Measurements from ENCODE around the gene AMBRA1. TPM values are rescaled to one million over a fixed set of nuclear protein-coding genes. Genes with fewer than 3 reads are reported as not detected.

The AMBRA1 gene
- polyA plus RNA-seq, 1 donor: 12.1 TPM

DNA sequence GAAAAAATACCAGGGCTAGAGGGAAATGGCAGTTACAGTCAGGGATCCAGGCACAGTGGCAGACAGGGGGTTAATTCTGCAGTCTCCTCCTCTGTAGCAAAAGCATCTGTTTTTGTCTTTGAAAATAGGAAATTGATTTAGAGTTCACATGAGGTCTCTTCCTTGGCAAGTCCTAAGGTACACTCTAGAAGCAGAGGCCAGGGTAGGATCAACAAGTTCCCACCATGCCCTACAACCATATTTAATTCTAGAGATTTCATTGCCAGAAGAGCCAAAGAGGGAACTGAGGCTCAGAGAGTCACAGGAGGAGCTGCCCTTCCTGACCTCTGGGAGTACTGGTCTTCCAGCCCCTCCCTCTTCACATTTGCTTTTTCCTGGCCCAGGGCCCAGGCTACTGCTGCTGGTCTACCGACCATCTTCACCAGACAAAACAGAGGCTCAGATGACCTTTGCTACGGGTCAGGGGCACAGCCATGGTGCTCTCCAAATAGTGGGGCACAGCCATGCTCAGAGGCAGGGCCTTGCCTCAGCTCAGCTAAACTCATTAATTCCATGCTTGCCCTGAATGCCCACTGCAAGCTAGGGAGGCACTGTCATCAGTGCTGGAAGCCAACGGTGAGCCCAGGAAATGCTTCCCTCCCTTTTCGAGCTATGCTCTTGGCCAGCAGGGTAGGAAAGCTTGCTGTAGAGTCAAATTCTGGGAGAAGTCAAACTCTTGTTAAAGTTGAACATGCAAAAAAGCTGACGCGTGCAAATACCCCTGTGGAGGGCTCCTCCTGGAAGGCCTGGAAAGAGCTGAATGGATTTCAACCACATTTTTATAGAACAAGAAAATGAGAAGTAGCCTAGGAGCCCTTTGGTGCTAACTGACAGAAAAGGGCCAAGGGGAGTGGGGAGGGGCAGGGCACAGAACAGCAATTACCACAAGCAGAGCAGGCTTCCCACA is 190.6 kb downstream of the AMBRA1 start:
- no peak for DNase-seq (ENCODE audit: low read depth)

DNA sequence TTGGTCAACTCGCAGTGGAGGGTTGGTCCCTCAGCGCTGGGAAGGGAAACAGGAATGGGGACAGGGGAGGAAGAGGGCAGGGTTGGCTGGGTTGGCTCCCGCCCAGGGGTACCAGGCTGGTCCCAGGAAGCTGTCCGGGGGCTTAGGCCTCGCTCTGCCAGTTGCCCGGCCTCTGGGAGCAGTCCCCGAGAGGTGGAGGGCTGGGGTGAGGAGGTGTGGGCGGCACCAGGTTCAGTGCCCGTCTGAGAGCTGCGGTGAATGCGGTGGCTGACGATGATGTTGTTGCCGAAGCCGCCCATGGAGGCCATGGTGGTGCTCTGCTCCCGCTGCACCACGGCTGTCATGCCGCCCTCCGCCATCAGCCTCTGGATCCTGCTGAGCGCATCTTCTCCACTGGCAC is 196.3 kb downstream of the AMBRA1 start:
- DNase-seq (ENCODE audit: low read depth): no peak

DNA sequence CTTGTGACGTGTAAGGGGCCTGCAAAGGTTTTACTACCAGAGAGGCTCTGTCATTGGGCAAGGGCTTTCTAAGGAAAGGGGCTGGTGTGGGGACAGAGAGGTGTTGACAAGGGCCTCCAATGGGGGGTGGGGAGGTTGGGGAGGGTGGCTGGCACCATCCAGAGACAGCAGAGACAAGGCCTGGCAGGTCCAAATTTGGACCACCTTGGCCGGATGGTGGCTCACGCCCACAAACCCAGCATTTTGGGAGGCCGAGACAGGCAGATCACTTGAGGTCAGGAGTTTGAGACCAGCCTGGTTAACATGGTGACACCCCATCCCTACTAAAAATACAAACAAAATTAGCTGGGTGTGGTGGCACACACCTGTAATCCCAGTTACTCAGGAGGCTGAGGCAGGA is 200.1 kb downstream of the AMBRA1 start:
- no peak for DNase-seq (ENCODE audit: low read depth)

DNA sequence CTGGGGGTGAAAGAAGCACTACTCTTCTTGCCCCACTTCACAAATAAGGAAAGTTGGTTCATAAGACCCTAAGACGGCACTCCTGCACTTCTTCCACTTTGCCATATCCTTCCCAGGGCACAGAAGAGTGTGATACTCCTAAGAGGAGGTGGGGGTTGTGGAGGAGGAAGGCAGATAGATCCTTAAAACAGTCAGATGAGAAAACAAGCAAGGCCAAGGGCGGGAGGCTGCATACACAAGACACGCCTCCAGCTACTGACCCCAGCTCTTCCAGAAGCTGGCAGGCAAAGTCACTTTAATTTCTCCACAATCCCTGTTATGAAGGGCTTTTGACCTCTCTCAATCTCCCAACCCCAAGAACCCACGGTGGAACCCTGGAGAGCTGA is 200.6 kb downstream of the AMBRA1 start:
- no peak for DNase-seq (ENCODE audit: low read depth)

DNA sequence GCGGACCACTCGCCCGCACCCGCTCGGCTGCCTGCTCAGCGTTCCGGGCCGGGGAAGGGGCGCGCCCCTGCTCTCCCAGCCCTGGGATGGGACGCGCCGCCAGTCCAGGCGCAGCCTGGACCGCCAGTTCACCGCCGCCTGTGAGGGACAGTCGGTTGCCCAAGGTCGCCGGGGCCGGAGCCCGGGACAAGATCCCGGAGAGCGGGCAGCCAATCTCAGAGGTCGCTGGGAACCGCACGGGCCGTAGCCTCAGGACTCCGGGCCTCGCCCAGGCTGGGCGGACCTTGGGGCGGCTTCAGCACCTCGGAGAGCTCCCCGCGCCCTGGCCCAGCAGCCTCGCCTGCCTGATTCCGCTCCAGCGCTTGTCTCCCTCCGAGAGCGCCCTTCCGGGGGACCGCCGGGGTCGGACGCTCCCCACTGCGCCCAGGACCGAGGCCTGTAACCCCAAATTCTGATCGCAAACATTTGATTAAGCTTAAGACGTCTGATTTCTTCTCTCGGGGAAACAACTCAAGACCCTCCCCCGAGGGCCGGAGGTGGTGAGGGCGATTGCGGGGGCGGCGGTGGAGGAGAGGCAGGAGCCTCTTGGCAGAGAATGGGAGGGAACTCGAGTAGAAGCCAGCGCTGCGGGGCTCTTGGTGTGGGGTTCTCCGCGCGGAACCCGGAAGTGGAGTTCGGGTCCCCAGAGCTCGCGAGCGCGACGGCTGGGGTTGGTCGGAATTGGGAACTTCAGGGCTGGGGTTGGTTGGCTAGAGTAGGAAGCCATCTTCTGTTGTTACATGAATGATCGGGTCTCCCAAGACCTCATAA is 201.2 kb downstream of the AMBRA1 start:
- DNase-seq (ENCODE audit: low read depth): peak; percentile 39

DNA sequence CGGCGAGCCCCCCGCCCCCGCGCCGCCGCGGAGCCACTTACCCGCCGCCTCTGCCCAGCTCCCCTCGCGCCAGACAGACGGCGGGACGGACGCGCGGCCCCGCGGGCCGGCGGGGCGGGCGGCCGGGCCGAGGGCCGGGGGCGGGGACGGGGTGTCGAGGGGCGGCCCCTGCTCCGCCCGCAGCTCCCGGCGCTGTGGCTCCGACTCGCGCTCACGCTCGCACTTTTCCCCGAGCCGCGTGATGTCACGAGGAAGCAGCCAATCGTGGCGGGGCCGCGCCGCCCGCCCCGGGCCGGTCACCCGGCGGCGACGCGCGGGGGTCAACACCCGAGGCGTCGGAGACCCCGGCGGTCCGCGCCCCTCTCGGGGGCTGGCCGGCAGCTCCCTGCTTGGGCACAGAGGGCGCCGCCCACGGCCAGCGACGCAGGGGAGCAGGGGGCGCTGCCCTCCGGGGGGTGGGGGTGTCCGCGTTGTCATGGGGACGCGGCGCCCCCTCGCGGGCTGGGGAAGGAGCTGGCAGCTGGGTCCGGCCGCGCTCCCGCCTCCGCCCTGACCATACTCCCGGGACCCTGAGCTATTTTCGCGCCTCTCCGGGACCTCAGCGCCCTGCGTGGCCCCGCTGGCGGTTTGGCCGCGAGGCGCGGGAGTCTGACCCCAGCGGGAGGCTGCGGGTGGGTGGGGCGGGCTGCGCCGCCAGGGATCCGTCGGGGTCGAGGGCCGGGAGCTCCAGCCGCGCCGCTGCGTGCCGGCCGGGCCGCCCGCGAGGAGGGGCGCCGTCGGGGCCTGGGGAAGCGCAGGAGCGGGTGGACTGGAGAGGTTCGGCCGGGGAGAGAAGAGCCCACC is 202.0 kb downstream of the AMBRA1 start, which contains the start of gene CHRM4:
Gene CHRM4, minus strand, starts transcription at position 199 of the 843 bp plus-strand sequence. CDS start 5,219 bp downstream, outside the sequence.
- no peak for DNase-seq (ENCODE audit: low read depth)

DNA sequence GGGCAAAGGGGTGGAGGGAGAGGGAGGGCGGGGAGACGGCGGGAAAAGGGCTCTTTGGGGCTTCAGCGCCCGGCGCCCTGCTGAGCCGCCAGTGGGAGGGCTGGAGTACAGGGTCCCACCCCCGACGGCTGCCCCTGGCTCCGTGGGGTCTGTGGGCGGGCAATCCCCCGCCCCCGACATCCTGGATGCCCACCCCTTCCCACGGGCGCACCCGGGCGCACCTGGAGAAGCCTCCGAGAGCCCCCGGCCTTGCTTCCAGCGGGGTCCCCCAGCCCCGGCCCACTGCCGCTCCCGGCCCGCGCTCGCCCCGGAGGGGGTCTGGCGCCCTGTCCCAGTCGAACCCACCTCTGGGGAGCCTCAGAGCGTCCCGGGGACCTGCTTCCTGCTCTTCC is 202.6 kb downstream of the AMBRA1 start:
- DNase-seq (ENCODE audit: low read depth): no peak

DNA sequence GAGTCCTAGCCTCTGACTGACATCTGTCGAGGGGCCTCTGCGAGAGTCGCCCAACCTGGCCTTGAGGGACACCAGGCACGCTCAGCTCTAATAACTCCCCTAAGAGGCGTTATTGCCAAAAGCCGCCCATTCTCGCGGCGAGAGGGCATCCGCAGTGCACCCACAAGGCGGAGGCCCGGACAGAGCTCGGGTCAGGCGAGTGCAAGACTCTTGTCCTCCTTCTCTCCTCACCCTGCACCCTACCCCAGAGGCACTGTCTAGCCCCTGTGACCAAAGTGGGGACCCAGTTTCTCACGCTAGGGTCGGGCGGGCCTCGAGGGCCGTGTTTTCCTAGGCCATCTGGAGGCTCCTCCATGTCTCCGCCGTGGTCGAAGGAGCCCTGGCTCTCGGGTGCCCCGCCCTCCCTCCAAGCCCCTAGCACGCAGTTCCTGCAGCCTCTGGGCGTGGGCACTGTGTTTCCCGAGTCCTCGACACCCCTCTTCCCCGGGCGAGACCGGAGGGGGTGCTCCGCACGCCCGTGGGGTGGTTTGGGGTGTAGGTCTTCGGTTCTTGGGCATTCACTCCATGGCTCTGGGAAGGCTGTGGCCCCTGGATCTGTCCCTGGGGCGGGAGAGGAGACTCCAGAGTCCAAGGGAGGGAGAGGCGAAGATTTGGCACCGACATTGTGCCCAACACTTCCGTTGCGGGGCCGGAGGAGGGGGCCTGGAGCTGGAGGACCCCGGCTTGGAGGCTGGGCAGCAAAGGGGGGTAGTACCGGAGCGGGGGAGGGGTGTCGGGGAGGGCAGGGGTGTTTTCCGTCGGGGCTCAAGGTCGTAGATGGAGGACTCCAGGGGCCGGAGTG is 203.3 kb downstream of the AMBRA1 start:
- DNase-seq (ENCODE audit: low read depth): no peak

DNA sequence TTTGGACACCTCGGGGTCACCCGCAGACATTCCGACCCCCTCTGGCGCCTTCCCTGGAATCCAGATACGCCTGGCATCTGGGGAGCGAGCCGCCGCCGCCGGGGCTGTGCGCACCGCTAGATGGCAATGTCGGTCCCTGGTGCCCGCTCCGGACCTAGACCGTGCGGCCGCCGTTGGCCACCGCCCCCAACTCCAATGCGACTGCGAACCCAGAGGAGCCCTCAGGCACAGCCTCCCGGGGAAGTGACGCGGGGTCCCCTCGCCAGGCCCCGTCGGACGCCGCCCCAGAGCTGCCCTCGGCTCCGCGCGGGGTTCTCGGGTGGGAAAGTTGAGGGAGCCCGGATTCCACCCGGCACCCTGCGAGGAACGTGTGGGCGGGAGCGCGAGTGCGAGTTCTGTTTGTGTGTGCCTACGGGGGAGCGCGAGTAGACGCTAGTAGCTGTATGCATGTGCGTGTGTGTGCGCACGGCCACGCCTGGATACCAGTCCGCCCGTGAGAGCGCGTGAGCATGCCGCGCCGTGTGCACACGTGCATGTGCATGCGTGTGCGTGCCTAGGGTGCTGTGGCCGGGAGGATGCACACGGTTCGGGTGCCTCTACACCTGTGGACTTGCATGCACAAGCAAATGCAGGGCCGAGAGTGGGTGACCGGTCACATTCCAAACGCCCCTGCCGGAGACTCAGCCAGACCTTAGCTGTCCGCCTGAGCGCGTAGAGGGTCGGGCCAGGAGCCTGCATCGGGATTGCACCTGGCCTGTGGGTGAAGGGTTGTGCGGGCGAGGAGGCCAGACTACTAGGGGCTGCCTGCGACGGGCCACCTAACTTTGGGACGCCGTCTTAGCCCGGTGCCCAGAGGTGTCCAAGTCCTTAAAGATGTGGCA is 204.1 kb downstream of the AMBRA1 start:
- no peak for DNase-seq (ENCODE audit: low read depth)

DNA sequence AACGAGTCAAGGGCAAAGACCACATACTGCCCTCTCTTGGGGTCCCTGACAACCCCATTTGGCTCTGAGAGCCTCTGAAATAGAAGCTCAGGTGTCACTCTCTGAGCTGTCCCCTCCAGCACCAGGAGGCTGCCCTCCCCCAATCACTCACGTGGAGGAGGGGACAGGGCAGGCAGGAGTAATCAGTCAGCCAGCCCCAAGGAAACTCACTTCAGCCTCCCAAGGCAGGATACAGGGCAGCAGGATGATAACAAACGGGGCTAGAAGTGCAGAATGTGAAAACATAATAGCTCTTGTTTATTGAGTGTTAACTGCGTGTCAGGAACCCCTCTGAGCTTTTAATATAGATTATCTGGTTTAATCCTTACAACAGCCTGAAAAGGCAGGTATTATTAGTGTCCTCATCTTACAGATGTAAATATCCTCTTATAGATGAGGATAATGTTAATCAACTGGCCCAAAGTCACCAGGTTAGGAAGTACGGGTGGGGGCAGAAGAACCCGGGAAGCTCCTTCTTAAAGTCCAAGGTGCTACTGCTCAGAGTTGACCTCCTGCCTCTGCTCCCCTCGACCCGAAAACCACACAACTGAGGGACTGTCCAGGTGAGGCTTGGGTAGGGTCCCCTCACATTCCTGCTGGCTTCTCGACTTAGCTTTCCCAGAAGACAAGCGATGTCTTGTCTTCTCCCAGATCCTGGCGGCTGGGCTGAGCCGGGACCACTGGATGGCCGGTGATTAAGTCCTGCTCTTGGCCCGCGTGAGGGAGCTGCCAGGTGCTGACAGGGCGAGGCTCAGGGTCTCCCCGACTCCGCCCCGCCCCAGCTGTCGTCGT is 205.0 kb downstream of the AMBRA1 start:
- DNase-seq (ENCODE audit: low read depth): no peak

DNA sequence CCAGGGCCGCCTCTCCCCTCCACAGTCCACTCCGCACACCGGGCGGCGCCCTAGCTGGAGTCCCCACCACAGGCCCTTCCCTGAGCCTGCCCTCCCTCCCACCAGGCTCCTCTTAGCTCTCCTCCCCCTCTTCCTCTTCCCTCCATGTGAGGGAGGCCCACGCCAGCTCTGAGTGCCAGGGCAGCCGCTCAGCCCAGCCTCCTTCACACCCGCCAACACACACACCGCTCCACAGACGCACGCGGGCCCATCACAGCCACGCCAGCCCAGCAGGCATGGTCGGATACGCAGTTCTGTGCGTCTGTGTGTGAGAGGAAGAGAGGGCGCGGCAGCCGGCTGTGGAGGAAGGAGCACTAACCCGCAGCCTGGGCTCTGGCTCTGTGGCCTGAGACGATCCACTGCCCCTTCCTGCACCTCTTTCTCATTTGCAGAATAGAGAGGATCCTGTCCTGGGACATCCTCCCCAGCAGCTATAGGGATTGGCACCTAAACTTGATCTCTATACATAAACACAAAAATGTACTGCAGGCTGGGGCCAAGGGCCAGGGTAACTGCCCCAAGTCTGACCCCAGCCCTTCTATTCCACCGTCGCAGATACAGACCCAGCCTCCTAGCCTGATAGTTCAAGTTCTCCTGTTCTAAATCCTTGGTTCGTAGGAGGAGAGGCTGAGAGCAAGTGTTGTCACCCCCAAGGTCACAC is 205.8 kb downstream of the AMBRA1 start:
- DNase-seq (ENCODE audit: low read depth): no peak

DNA sequence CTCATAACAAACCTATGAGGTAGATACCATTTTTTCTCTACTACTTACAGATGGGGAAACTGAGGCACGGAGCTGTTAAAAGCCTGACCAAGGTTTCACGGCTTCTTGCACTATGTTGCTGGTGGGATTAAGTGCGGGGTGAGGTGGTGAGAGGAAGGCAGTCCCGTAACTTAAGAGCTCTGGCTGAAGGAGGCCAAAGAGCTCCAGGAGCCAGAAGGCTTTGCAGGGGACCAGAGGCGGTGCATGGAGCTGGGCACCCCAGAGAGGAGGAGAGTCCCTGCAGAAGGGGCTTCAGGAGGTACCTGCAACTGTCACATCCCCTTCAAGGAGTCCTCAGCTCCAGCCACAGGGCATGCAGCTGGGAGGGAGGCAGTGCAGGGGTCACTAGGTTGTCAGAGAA is 206.4 kb downstream of the AMBRA1 start:
- no peak for DNase-seq (ENCODE audit: low read depth)

DNA sequence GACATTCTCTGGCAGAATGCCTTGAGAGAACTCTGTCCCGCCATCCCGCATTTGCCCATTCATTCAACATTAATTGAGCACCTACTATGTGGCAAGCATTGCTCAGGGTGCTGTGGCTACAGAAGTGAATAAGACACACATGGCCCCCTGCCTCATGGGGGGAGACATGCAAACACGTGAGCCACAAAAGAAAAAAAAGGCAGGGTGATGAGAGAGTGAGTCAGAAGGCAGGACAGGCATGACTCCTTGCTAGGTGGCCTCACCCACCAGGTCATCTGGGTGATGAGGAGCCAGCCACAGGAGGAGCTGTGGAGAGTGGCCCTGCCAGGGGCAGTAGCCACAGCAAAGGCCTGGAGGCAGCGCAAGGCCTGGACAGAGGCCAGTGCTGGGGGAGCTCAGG is 207.1 kb downstream of the AMBRA1 start:
- no peak for DNase-seq (ENCODE audit: low read depth)

DNA sequence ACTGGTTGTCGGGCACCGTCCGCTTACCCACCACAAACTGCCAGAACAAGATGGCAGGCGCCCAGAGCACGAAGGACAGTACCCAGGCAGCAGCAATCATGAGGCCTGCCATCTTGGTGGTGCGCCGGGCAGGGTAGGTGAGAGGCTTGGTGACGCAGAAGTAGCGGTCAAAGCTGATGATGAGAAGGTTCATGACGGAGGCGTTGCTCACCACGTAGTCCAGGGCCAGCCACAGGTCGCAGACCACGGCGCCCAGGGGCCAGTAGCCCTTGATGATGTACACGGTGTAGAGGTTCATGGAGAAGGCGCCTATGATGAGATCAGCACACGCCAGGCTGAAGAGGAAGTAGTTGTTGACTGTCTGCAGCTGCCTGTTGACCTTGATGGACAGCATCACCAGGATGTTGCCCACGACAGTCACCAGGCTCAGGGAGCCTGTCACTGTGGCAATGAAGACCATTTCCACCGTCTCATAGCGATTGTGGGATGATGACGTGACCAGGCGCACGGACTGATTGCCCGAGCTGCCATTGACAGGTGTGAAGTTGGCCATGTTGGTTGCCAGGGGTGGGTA is 207.7 kb downstream of the AMBRA1 start:
- DNase-seq (ENCODE audit: low read depth): no peak

DNA sequence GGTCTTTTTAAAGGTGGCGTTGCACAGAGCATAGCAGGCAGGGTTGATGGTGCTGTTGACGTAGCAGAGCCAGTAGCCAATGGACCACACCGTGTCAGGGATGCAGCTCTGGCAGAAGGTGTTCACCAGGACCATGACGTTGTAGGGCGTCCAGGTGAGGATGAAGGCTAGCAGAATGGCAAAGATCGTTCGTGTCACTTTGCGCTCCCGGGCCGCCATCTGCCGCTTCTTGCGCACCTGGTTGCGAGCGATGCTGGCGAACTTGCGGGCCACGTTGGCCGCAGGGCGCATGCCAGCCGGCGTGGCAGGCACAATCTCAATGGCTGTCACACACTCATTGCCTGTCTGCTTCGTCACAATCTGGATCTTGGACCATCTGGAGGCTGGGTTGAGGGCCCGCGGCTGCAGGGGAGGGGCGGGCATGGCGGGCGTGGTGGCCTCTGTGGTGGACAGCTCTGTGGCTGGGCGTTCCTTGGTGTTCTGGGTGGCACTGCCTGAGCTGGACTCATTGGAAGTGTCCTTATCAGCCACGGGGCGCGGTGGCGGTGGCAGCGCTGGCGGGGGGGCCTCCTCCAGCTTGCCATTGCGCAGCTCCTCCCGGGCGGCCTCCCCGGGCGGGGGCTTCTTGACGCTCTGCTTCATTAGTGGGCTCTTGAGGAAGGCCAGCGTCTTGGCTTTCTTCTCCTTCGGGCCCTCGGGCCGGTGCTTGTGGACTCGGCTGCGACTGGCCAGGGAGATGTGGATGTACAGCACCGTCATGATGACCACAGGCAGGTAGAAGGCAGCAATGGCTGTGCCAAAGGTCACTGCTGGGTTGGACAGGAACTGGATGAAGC is 208.4 kb downstream of the AMBRA1 start:
- DNase-seq (ENCODE audit: low read depth): no peak

DNA sequence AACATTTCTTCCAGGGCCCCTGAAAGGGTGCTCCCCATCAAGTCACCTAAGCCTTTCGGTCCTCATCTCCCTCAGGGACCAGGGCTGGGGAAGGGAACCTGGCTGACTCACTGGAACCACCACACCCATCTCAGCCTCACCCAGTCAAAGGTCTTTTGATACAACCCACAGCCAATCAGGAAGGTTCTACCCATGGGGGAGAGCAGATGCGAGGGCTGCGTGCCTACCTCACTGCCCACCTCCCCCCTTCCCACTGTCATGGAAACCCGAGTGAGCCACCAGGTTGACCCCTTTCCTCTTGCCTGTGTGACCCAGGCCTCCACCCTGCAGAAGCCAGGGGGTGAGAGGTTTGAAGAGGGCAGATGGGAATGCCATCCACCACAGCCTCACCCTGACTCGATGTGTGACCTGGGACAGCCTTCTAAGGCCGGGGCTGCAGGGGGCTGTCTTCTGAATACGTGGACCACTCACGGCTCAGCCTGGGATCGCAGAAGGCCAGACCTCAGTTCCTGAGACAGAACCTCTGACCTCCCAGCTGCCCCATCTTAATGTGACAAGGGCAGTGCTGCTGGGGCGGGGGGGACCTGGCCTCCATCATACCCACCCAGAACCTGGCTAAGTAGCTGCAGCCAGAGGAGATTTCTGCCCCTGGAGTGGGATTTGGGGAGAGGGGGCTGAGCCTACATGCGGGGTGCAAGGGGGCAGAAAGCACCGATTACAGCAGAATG is 209.7 kb downstream of the AMBRA1 start:
- DNase-seq (ENCODE audit: low read depth): no peak
